GM12874 (cell line): ENCODE data around the gene HAUS2.

Source experiments
- CTCF ChIP-seq: IDR thresholded peaks from 2 replicates; pipeline ENCODE4 v1.5.1; 2011; ENCODE audit warnings: low read depth, mild to moderate bottlenecking, control low read depth, low read length, moderate library complexity; ENCODE audit not compliant: insufficient read depth

Gene HAUS2

GRCh38 chr15:42604894-42605744 lies 56.5 kb downstream of the HAUS2 start:
- no peak for TF ChIP-seq CTCF

- no peak for TF ChIP-seq CTCF
Measured at GRCh38 chr15:42605796-42606195, 57.2 kb downstream of the HAUS2 start.

- TF ChIP-seq CTCF, result no peak
Measured at GRCh38 chr15:42608110-42608531, 59.5 kb downstream of the HAUS2 start.

GRCh38 chr15:42608752-42609488 lies 60.3 kb downstream of the HAUS2 start:
- TF ChIP-seq CTCF, result no peak

- TF ChIP-seq CTCF, result no peak
Measured at GRCh38 chr15:42611532-42611931, 62.9 kb downstream of the HAUS2 start.

GRCh38 chr15:42612367-42612912 lies 63.8 kb downstream of the HAUS2 start:
- TF ChIP-seq CTCF, result no peak

- TF ChIP-seq CTCF, result no peak
Measured at GRCh38 chr15:42616107-42616506, 67.5 kb downstream of the HAUS2 start.
